ENCODE data around the gene SPP2. TPM values are rescaled to one million over a fixed set of nuclear protein-coding genes. Genes with fewer than 3 reads are reported as not detected.

The SPP2 gene
- total and polyA plus RNA-seq, 9 donors: 0.34 TPM; not detected in 8

DNA sequence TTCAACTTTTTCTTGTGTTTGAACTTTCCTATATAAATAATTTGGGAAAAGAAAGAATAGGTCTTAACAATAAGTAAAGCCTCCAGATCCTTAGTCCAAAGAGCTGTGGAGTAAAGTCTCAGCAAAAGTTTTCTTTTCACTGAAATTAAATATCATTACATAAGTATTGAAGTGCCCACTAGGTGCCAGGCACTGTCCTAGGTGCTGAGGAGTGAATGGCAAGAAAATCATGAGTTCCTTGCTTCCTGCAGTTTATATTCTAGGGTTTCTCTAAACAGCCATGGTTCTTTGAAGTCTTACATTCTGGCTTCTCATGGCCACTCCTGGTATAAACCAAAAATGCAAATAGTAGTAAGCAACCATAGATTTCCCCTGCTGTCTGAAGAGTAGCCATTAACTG, 59.7 kb downstream of the SPP2 start:
- intact Hi-C loops (cut with DNase I): no loop called here
- Histone ChIP-seq H3K36me3 (no peaks in the 10 kb centered on the region), H3K4me3 (no peak overlapping the region), H3K27ac (no peak overlapping the region), H3K27me3 (no peaks in the 10 kb centered on the region), H3K4me1 (ENCODE audit: insufficient read depth) (no peaks in the 10 kb centered on the region), H3K9me3 (no peaks in the 10 kb centered on the region)
- no peak for DNase-seq
- TF ChIP-seq POLR2A (IDR thresholded peaks at IDR 0.05) (no peak), CTCF (IDR thresholded peaks at IDR 0.05) (no peak), EP300 (IDR thresholded peaks at IDR 0.05) (no peak)

GRCh38 chr2:234111523-234111922, 61.0 kb downstream of the SPP2 start:
- intact Hi-C loops (cut with DNase I): no loop called here
- Histone ChIP-seq H3K4me3 (no peak overlapping the region), H3K9me3 (no peaks in the 10 kb centered on the region), H3K36me3 (no peaks in the 10 kb centered on the region), H3K4me1 (ENCODE audit: insufficient read depth) (no peaks in the 10 kb centered on the region), H3K27ac (no peak overlapping the region), H3K27me3 (no peaks in the 10 kb centered on the region)
- whole genome bisulfite sequencing, 3 donors: 78 to 88% (median 83%) methylated on average over 1 of the region's 1 CpG
- DNase-seq: no peak
- TF ChIP-seq CTCF (IDR thresholded peaks at IDR 0.05) (no peak), EP300 (IDR thresholded peaks at IDR 0.05) (no peak)

- Histone ChIP-seq H3K9me3 (no peaks in the 10 kb centered on the region), H3K27ac (no peak overlapping the region), H3K27me3 (no peaks in the 10 kb centered on the region), H3K4me1 (ENCODE audit: insufficient read depth) (no peaks in the 10 kb centered on the region), H3K4me3 (no peak overlapping the region), H3K36me3 (no peaks in the 10 kb centered on the region)
- TF ChIP-seq EP300 (IDR thresholded peaks at IDR 0.05): no peak
- TF ChIP-seq CTCF (IDR thresholded peaks at IDR 0.05): no peak
- TF ChIP-seq POLR2A (IDR thresholded peaks at IDR 0.05): no peak
- DNase-seq: no peak
- WGBS, 3 donors: 44 to 53% (median 45%) methylated on average over 4 of the region's 4 CpGs
- intact Hi-C loops (cut with DNase I): no loop called here
Observed at GRCh38 chr2:234116010-234116409, 65.5 kb downstream of the SPP2 start.

GRCh38 chr2:234121999-234122398, 71.5 kb downstream of the SPP2 start:
- H3K36me3 ChIP-seq: no peaks in the 10 kb centered on the region
- intact Hi-C loops (cut with DNase I): no loop called here
- DNase-seq: no peak
- no peak for TF ChIP-seq CTCF (IDR thresholded peaks at IDR 0.05)
- no peak for TF ChIP-seq EP300 (IDR thresholded peaks at IDR 0.05)
- TF ChIP-seq POLR2A (IDR thresholded peaks at IDR 0.05): no peak
- no peaks in the 10 kb centered on the region for H3K9me3 ChIP-seq
- H3K27me3 ChIP-seq: no peaks in the 10 kb centered on the region
- H3K4me3 ChIP-seq: no peak overlapping the region
- no peaks in the 10 kb centered on the region for H3K4me1 ChIP-seq (ENCODE audit: insufficient read depth)
- H3K27ac ChIP-seq: no peak overlapping the region
- 79 to 86% (median 81%) methylated on average over 1 of the region's 1 CpG for WGBS, 3 donors
